ENCODE measurements around the gene EVA1C.

EVA1C gene

DNA sequence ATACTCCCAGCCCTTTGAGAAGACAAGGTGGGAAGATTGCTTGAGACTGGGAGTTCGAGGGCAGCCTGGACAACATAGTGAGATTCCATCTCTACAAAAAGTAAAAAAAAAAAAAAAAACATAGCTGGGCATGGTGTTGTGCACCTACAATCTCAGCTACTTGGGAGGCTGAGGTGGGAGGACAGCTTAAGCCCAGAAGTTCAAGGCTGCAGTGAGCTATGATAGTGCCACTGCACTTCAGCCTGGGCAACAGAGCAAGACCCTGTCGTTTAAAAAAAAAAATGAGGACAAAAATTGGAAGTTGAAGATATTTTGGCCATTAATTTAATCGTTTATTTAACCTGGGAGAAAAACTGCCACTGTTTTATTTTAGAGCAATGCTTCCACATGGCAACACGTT is 20.8 kb upstream of the EVA1C start:
- no peak for DNase-seq

DNA sequence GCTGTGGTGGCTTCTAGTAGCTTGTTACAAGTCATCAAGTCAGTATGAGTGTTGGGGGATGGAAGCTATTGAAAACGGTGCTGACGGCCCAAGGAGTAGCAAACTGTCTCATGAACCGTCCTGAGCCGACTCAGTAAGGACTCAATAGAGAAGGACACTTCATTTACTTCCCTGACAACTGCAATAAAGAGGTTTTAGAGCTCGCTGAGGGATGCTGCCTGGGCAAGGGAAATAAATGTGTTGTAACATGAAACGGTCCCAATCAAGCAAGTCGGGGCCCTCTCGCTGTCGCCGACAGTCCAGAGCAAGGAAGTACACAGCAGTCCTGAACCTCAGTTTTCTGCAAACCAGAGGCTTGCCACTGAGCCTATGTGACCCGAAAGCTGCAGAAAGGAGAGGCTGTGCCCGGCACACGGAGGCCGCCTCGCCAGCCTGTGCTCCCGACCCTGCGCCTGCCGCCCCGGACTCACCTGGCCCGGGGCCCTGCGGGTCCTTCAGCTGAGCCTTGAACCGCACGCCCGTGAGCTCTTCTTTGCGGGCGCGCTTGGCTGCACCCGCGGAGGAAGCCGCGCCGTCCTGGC is 20.1 kb upstream of the EVA1C start:
- DNase-seq, result no peak

- peak; percentile 96 for DNase-seq
These were observed 19.4 kb upstream of the EVA1C start, which contains the start of gene URB1 for GRCh38 chr21:32392880-32393676. Gene URB1, minus strand, starts transcription at chr21:32393012. Its CDS starts 102 bp downstream, at chr21:32392910.

- DNase-seq, result no peak
These were observed 18.9 kb upstream of the EVA1C start for GRCh38 chr21:32393677-32394001.

DNA sequence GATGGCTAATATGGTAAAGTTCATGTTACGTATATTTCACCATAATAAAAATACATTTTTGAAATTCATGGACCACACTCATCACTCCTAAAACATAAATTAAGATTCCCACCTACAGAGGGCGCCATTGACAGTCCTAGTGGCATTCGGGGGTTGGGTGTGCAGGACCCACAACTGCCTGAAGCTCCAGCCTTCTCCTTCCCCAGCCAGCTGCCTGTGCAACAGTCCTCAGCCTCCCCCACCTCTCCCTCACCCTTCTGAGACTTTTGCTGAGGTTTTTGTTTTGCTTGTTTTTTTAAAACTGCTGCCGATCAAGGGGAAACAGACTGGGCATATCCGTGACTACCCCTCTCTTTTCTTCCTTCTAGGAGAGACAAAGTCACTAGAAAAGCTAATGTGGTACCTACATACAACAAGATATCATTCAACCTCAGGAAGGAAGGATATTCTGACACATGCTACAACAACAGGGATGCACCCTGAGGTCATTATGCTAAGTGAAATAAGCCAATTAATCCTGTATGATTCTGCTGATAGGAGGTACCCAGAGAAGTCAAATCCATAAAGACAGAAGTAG is 9.2 kb upstream of the EVA1C start:
- peak; percentile 45 for DNase-seq

GRCh38 chr21:32406405-32406804 is 6.1 kb upstream of the EVA1C start:
- no peak for DNase-seq

GRCh38 chr21:32410291-32410690 is 2.2 kb upstream of the EVA1C start:
- DNase-seq, result no peak

- DNase-seq, result no peak
These were observed 1.6 kb upstream of the EVA1C start for GRCh38 chr21:32410916-32411315.

- DNase-seq, result peak; percentile 67
These were observed 950 bp upstream of the EVA1C start for GRCh38 chr21:32411350-32412161.

- DNase-seq, result no peak
These were observed 554 bp downstream of the EVA1C start for GRCh38 chr21:32413015-32413504.

DNA sequence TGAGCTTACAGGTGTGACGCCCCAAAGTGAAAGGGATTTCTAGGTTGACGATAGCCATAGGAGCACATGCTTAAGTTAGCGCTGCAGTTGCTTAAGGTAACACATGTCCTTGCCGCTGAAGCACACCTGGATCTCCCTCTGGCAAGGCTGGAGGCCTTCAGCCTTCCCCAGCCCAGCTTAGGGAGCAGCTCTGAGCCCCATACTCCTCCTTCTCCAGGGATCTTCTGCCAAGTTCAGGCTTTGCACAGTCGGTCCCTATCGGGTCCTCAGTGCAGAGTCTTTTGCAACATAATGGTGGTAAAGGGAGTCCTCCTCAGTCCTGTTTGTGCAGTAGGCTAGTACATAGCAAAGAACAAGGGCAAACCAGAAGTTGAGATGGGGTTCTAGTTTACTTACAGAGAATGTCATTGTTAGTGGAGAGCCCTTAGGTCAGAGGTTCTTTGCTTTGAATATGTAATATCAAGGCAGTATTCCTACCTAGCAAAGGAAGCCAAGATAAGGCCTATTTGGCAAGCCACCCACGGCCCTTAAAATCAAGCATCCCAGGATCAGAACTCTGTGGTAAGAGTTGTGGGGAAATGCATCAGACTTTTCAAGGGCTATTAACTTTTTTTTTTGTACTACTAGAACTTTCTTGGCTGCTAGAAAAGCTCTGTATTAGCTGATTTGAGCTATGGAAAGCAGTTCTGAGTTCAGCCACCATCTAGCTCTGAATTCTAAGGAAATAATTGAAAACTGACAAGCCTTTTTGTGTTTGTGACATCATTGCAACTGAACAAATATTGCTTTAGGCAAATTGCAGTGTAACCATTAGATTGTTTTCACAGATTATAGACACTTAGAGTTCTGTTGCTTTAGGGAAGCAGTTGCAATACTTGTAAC is 1.4 kb downstream of the EVA1C start:
- DNase-seq, result no peak

GRCh38 chr21:32414579-32415358 is 2.3 kb downstream of the EVA1C start:
- no peak for DNase-seq

- DNase-seq, result no peak
These were observed 3.2 kb downstream of the EVA1C start for GRCh38 chr21:32415451-32416398.

GRCh38 chr21:32418146-32418545 is 5.6 kb downstream of the EVA1C start:
- no peak for DNase-seq

DNA sequence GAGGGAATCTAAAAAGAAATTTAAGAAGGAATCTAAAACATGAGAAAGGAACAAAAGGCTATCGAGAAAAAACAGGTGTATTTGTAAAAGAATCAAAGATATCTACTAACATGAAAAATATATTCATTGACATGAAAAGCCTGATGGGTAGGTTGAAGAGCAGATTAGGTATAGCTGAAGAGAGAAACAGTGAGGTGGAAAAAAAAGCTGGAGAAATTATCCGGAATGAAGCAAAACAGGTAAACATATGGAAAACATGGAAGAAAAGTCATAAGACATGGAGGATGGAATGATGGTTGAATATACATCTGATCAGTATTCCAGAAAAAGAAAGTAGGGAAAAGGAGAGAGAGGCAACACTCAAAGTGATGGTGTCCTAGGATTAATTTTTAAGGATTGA is 9.6 kb downstream of the EVA1C start:
- no peak for DNase-seq

DNA sequence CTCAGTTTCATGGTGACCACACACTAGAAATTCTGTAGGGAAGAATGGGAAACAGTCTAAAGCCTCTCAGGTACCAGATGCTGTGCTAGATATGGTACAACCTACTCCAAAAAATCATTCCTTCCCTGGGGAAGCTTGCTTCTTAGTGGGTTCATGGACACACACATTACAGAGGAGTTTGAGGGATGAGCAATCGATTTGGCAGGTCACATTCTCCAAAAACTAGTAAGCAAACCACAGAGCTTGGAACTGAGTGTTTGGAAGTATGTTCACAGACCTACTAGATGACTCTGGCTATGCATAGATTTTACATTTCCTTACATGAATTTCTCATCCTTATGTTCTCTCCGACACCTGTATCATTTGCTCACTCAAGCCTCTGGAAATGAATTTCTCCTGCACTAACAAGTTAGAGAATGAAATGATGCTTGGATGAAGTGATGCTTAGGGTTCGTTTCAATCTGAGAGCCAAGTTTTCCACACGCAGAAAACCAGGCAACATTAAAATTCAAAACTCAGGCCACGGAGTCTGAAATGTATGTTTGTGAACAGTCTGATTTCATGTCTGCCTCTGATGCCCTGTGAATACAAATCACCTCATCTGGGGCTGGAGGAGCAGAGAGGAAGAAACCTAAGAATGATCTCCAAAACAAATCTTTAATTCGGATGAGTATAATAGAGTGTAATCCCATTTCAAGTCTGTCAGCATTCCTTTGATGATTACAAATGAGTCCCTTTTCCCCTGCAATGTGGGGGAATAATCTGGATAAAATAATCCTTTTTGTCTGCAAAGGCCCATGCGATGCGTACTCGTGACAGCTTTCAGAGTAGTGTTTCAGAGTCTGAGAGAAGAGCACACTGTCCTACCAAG is 11.0 kb downstream of the EVA1C start:
- no peak for DNase-seq

DNA sequence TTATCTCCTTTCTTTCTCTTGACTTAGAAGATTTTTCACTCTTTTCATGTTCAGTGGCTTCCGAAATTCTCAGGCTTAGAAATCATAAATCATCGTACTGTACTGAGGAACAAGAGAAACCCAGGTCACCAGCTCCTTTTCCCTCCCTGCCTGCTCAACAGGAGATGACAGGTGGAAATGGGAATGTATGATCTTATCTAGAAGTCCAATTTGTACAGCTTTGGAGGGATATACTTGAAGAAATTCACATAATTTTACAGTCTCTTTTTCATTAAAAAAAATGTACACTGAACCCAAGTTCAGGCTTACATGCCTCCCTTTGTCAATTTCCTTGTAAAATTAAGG is 11.7 kb downstream of the EVA1C start:
- no peak for DNase-seq

- no peak for DNase-seq
These were observed 12.2 kb downstream of the EVA1C start for GRCh38 chr21:32424674-32425073.

DNA sequence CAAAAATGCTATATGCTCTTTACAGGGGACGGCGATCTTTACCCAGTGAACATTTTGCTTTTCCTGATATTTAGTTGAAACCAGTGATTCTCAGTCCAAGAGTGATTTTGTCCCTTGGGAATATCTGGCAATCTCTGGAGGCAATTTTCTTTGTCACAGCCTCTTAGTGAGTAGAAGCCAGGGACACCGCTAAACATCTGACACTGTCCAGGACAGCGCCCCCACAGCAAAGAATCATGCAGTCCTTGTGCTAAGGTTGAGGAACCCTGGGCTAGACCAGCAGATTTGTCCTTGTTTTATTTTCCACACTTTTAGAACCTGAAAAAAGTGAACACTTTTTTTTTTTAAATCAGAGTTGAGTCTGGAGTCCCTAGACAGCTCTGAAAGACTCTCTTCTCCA is 13.1 kb downstream of the EVA1C start:
- DNase-seq, result no peak
